Uterus (tissue), 2 donors: ENCODE data around the gene VPS54.
"Not testable (repeated sequence)": the region's sequence is repeated elsewhere in the genome, so short reads cannot be mapped to it uniquely, and the experiment has no call there.

Experiments used
- POLR2A ChIP-seq, 2 donors: fragments of 450-650 bp; IDR thresholded peaks; one replicate each; pipeline ENCODE4 v1.6.1; 2016; ENCODE audit warnings: antibody characterized with exemption in 2 of 2, mild to moderate bottlenecking in 1 of 2, moderate library complexity in 1 of 2
- TF ChIP-seq, protein P1 (sequence below), 4 experiments: fragments of 200-600 bp in 2 of 4; fragments of 450-650 bp in 2 of 4; sonication (generic) in 2 of 4; IDR thresholded peaks; one replicate each; pipeline ENCODE4 v1.5.1; 2016 to 2019; ENCODE audit warnings: antibody characterized with exemption in 4 of 4, mild to moderate bottlenecking in 2 of 4, moderate library complexity in 1 of 4

DNA sequence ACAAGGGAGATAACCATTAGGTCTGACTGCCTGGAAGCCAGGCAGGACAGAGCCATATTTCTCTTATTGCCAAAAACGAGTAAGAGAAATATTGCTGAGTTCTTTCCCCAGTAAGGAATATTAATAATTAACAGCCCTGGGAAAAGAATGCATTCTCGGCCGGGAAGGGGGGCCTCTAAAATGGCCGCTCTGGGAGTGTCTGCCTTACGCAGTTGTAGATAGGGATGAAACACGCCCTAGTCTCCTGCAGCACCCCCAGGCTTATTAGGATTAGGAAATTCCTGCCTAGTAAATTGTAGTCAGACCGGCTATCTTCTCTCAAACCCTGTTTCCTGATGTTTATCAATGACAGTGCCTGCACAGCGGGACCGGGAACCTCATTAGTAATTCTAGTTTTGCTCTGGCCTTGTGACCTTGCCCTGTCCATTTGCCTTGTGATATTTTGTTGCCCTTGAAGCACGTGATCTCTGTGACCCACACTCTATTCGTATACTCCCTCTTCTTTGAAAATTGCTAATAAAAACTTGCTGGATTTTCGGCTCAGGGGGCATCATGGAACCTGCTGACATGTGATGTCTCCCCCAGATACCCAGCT is 30.3 kb downstream of the VPS54 start:
- TF ChIP-seq, protein P1, sequence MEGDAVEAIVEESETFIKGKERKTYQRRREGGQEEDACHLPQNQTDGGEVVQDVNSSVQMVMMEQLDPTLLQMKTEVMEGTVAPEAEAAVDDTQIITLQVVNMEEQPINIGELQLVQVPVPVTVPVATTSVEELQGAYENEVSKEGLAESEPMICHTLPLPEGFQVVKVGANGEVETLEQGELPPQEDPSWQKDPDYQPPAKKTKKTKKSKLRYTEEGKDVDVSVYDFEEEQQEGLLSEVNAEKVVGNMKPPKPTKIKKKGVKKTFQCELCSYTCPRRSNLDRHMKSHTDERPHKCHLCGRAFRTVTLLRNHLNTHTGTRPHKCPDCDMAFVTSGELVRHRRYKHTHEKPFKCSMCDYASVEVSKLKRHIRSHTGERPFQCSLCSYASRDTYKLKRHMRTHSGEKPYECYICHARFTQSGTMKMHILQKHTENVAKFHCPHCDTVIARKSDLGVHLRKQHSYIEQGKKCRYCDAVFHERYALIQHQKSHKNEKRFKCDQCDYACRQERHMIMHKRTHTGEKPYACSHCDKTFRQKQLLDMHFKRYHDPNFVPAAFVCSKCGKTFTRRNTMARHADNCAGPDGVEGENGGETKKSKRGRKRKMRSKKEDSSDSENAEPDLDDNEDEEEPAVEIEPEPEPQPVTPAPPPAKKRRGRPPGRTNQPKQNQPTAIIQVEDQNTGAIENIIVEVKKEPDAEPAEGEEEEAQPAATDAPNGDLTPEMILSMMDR (IDR thresholded peaks at IDR 0.05) = not testable (repeated sequence)
- TF ChIP-seq POLR2A (IDR thresholded peaks at IDR 0.05) = not testable (repeated sequence)
